GM10248 (cell line): ENCODE measurements around the gene CTSK.

Experiments
- CTCF ChIA-PET: fragments of 300-600 bp; sonication (Branson Sonifier 250); formaldehyde crosslinking; extraction: SDS; loops from one replicate; lab custom pipeline; 2021; ENCODE audit warnings: antibody characterized with exemption; lab: Yijun Ruan, JAX
- POLR2A ChIA-PET: fragments of 350-650 bp; sonication (Branson Sonifier 250); formaldehyde crosslinking; extraction: SDS; loops from one replicate; lab custom pipeline; 2020; ENCODE audit warnings: antibody characterized with exemption; lab: Yijun Ruan, JAX
- DNase-seq: peaks from one replicate; pipeline ENCODE4 v3.0.0; 2012; ENCODE audit errors: extremely low spot score
- TF ChIP-seq, protein P1 (sequence below): IDR thresholded peaks from 2 replicates; pipeline ENCODE4 v1.5.1; 2012; ENCODE audit warnings: mild to moderate bottlenecking, low read depth; ENCODE audit errors: extremely low read depth, missing control alignments, control extremely low read depth

The CTSK gene

DNA sequence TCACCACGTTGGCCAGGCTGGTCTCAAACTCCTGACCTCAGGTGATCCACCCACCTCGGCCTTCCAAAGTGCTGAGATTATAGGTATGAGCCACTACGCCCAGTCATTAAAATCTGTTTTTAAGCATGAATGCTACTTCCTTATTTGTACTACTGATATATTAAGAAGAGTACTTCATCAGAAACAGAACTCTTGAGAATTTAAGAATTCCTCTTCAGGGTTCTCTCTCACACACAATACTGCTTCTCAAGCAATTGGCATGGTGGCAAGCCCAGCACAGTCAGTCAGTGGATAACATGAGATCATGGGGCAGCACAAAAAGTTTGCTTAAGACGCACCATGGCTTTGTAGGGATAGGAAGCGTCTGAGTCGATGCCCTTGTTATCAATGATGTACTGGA lies 56.6 kb downstream of the CTSK start:
- CTCF ChIA-PET: interaction anchor here (1.5 to 1.7 kb wide), 2 partner anchors 15 to 17 kb away, joined by 3 to 7 read pairs; partner anchors contain the start of gene CTSS
- TF ChIP-seq, protein P1, sequence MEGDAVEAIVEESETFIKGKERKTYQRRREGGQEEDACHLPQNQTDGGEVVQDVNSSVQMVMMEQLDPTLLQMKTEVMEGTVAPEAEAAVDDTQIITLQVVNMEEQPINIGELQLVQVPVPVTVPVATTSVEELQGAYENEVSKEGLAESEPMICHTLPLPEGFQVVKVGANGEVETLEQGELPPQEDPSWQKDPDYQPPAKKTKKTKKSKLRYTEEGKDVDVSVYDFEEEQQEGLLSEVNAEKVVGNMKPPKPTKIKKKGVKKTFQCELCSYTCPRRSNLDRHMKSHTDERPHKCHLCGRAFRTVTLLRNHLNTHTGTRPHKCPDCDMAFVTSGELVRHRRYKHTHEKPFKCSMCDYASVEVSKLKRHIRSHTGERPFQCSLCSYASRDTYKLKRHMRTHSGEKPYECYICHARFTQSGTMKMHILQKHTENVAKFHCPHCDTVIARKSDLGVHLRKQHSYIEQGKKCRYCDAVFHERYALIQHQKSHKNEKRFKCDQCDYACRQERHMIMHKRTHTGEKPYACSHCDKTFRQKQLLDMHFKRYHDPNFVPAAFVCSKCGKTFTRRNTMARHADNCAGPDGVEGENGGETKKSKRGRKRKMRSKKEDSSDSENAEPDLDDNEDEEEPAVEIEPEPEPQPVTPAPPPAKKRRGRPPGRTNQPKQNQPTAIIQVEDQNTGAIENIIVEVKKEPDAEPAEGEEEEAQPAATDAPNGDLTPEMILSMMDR: no peak
- no peak for DNase-seq
- POLR2A ChIA-PET: no interaction called here

DNA sequence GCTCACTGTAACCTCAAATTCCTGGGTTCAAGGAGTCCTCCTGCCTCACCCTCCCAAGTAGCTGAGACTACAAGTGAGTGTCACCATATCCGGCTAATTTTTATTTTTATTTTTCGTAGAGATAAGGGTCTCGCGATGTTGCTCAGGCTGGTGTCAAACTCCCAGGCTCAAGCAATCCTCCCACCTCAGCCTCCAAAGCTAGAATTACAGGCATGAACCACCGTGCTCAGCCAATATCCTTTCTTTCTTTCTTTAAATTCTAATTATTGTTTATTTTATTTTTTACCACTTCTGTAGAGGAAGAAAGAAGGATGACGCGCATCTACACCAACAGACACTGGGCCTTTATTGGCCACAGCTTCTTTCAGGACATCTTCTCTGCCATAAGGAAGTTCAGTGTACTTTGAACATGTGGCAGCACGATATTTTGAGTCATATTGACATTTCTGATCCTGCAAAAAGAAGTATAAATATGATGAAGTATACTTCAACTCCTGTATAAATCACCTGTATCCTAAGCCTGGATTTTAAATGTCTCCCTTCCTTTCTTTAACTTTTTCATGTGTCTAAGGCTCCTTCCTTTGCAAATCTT lies 58.2 kb downstream of the CTSK start:
- ChIA-PET CTCF (interaction anchor here (1.1 kb wide), 1 partner anchor 19 kb away, joined by 3 read pairs; no protein-coding TSS in a partner anchor), POLR2A (no interaction called here)
- TF ChIP-seq, protein P1: no peak
- no peak for DNase-seq

DNA sequence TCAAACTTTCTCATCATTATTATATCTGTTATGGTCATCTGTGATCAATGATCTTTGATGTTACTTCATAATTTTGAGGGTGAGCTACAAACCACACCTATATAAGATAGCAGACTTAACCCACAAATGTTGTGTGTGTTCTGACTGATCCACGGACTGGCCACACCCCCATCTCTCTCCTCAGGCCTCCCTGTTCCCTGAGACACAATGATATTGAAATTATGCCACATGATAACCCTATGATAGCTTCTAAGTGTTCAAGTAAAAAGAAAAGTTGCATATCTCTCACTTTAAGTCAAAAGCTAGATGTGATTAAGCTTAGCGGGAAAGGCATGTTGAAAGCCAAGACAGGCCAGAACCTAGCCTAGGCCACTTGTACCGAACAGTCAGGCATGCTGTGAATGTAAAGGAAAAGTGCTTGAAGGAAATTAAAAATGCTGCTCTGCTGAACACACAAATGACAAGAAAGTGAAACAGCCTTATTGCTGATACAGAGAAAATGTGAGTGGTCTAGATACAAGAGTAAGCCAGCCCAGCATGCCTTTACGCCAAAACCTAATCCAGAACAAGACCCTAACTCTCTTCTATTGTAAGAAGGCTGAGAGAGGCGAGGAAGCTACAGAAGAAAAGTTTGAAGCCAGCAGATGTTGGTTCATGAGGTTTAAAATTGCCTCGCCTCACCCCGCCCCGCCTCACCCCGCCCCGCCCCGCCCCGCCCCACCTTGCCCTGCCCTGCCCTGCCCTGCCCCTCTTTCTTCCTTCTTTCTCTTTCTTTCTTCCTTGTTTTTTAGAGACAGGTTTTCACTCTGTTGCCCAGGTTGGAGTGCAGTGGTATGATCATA lies 59.0 kb downstream of the CTSK start:
- no peak for DNase-seq
- ChIA-PET POLR2A (interaction anchor here (0.5 kb wide), 1 partner anchor 609 kb away, joined by 6 read pairs; no protein-coding TSS in a partner anchor), CTCF (interaction anchor here (0.9 to 1.4 kb wide), 3 partner anchors 9 to 21 kb away, joined by 3 read pairs; no protein-coding TSS in a partner anchor)
- TF ChIP-seq, protein P1: no peak
